ENCODE data around the gene CSK. TPM values are rescaled to one million over a fixed set of nuclear protein-coding genes. Genes with fewer than 3 reads are reported as not detected.

Gene CSK
- total and polyA plus RNA-seq, 2 of the 8 experiments (the other 6 are each of a cell fraction or from before 2014, with no cell fraction given): 13.7 to 50.2 TPM

GRCh38 chr15:74784426-74785193 is 2.7 kb downstream of the CSK start:
- no peak overlapping the region for H2AK5ac ChIP-seq (ENCODE audit: low read depth, low read length)
- no peak overlapping the region for H2AFZ ChIP-seq (ENCODE audit: low read length)
- no peak overlapping the region for H3K9ac ChIP-seq (replicated peaks in 1 of 4; ENCODE audit: extremely low read depth in 1 of 4, low read depth in 3 of 4, low read length in 3 of 4)
- WGBS, 2 experiments (ENCODE audit: extremely low coverage in 1 of 2, insufficient coverage in 1 of 2, insufficient read length in 1 of 2, insufficient replicate concordance in 2 of 2, low coverage in 1 of 2, low lambda C conversion rate in 2 of 2, missing lambda C conversion rate in 1 of 2): 90% methylated on average over 8 of the region's 8 CpGs; no CpG with 5 or more reads in 1 of the 2 experiments
- H3K4ac ChIP-seq (replicated peaks; ENCODE audit: insufficient read length, low read depth, low read length): no peak overlapping the region
- no peak for DNase-seq (ENCODE audit: low read depth in 1 of 2, low spot score in 2 of 2)
- H3K79me1 ChIP-seq (ENCODE audit: low read depth, low read length): peaks cover 22% of the 10 kb centered on the region
- H2BK15ac ChIP-seq (ENCODE audit: low read length): no peak overlapping the region
- H3K23me2 ChIP-seq (ENCODE audit: low read depth, low read length): peaks cover 9% of the 10 kb centered on the region
- H4K8ac ChIP-seq (ENCODE audit: extremely low read depth, insufficient read depth, low read length): no peak overlapping the region
- H3K9me3 ChIP-seq (ENCODE audit: insufficient read depth in 2 of 2, low read depth in 1 of 2, low read length in 1 of 2): no peaks in the 10 kb centered on the region
- H3K79me2 ChIP-seq (ENCODE audit: control insufficient read depth in 1 of 2, insufficient read depth in 2 of 2, low read length in 2 of 2): peaks cover 0 to 6% of the 10 kb centered on the region in 2 experiments; a peak in 1 of 4 replicates
- no peak overlapping the region for H3K23ac ChIP-seq (ENCODE audit: insufficient read length)
- H3K18ac ChIP-seq (ENCODE audit: extremely low read depth, low read length): no peak overlapping the region
- TF ChIP-seq YY1 (IDR thresholded peaks at IDR 0.05; ENCODE audit: low read depth, low read length) (no peak), EZH2 (IDR thresholded peaks at IDR 0.05; ENCODE audit: low read depth, low read length, severe bottlenecking) (peak; percentile 0)
- FAIRE-seq: no peak
- H3K27me3 ChIP-seq (replicated peaks in 1 of 4; ENCODE audit: control insufficient read depth in 3 of 4, extremely low read depth in 1 of 4, insufficient read depth in 3 of 4, low read length in 3 of 4): peaks cover 0 to 15% (median 11%) of the 10 kb centered on the region in 4 experiments; a peak in 6 of 7 replicates
- no peak overlapping the region for H2BK20ac ChIP-seq (ENCODE audit: low read length)
- no peak overlapping the region for H3K27ac ChIP-seq (ENCODE audit: low read depth, low read length)
- no peak overlapping the region for H4K5ac ChIP-seq (ENCODE audit: insufficient read length, low read depth, low read length)
- H3K4me2 ChIP-seq (ENCODE audit: insufficient read depth in 1 of 2, low read depth in 2 of 2, low read length in 2 of 2): no peak overlapping the region
- H3K56ac ChIP-seq (replicated peaks; ENCODE audit: insufficient read length, low read depth, low read length): no peak overlapping the region
- CTCF ChIA-PET (ENCODE audit: partially characterized antibody): interaction anchor here (1.0 to 53.7 kb wide), 14 partner anchors 8 to 166 kb away, joined by 3 to 1439 read pairs (median 10); partner anchors contain the start of genes CLK3 and CPLX3
- H4K20me1 ChIP-seq (replicated peaks in 1 of 2; ENCODE audit: control insufficient read depth in 1 of 2, insufficient read depth in 2 of 2, low read length in 2 of 2): peaks cover 14 to 34% of the 10 kb centered on the region in 2 experiments
- peaks cover 4 to 36% (median 28%) of the 10 kb centered on the region in 4 experiments for H3K4me1 ChIP-seq (replicated peaks in 1 of 4; ENCODE audit: control insufficient read depth in 3 of 4, insufficient read depth in 4 of 4, low read length in 3 of 4)
- POLR2A ChIA-PET (ENCODE audit: partially characterized antibody): interaction anchor here (0.6 to 5.6 kb wide), 7 partner anchors 9 to 211 kb away, joined by 3 to 26 read pairs (median 3); no protein-coding TSS in a partner anchor
- no peak overlapping the region for H3K4me3 ChIP-seq (ENCODE audit: extremely low read depth in 1 of 4, insufficient read depth in 2 of 4, low read depth in 3 of 4, low read length in 4 of 4)
- H2BK5ac ChIP-seq (ENCODE audit: low read depth, low read length): no peak overlapping the region
- no peak overlapping the region for H2BK120ac ChIP-seq (replicated peaks; ENCODE audit: low read depth, low read length)
- no peak overlapping the region for H4K91ac ChIP-seq (replicated peaks; ENCODE audit: insufficient read length, low read length)
- no peak overlapping the region for H2BK12ac ChIP-seq (ENCODE audit: low read depth, low read length)
- no peak overlapping the region for H3K14ac ChIP-seq (ENCODE audit: insufficient read length)
- H3K36me3 ChIP-seq (ENCODE audit: control insufficient read depth in 2 of 4, insufficient read depth in 4 of 4, low read length in 3 of 4): no peaks in the 10 kb centered on the region
